PFSK-1 (cell line): Measurements from ENCODE around the gene C20orf173. TPM values are rescaled to one million over a fixed set of nuclear protein-coding genes. Genes with fewer than 3 reads are reported as not detected.

Experiments used
- FOXP2 ChIP-seq: optimal IDR thresholded peaks from 2 replicates; pipeline ENCODE3; 2011; ENCODE audit warnings: borderline replicate concordance, control low read depth, inconsistent platforms; ENCODE audit not compliant: insufficient read depth; ENCODE audit errors: extremely low read length, extremely low read depth
- POLR2AphosphoS5 ChIP-seq: IDR thresholded peaks from 2 replicates; pipeline ENCODE4 v1.6.1; 2012; ENCODE audit warnings: low read depth, mild to moderate bottlenecking, control low read depth, low read length, moderate library complexity
- SIN3A ChIP-seq: IDR thresholded peaks from 2 replicates; pipeline ENCODE4 v1.6.1; 2012; ENCODE audit warnings: mild to moderate bottlenecking, low read length, moderate library complexity, borderline replicate concordance; ENCODE audit not compliant: insufficient read depth
- TAF1 ChIP-seq: IDR thresholded peaks from 2 replicates; pipeline ENCODE4 v1.6.1; 2012; ENCODE audit warnings: low read length, control low read depth, borderline replicate concordance; ENCODE audit not compliant: insufficient read depth
- polyA plus RNA-seq: library from polyadenylated mRNA; unstranded; fragments of >200 nt; gene quantifications from one replicate; pipeline ENCODE4 v1.2.1, GENCODE V29; 2012; ENCODE audit warnings: low read depth, missing spikeins; ENCODE audit not compliant: insufficient read length
- TF ChIP-seq, protein P1 (sequence below), 2 experiments: IDR thresholded peaks; 2 replicates each; pipeline versions ENCODE4 v1.6.1 to v1.8.0; 2011 to 2012; ENCODE audit warnings: low read depth in 2 of 2, low read length in 2 of 2, control low read depth in 1 of 2, inconsistent platforms in 1 of 2, mild to moderate bottlenecking in 1 of 2, moderate library complexity in 1 of 2; ENCODE audit not compliant: insufficient read depth in 1 of 2

Gene C20orf173, protein sequence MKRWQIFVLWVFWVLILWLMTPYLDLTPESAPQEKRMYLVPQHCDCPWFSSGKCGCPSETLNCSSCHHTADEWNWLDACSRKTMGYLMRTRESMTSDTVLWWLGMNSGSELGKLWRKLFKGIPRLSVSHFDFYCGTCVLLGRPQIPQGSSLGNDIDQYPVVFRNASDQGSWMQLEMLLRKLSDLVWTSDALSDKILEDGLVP
- not detected for polyA plus RNA-seq

DNA sequence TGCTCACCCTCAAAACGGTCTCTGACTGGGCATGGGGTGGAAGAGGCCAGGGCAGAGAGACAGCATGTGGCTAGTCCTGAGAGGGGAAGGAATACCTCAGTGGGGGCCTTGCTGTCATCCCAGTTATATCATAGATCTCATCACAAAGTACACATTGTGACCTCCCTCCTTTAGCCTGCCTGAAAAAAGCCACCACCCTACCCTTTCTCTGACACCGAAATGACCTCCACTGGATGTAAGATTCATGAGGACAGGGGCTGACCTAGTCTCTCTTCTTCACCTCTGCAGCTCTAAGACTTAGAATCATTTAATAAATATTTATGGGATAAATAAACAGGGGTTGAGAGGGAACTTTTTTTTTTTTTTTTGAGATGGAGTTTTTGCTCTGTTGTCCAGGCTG is at the start of gene C20orf173:
Gene C20orf173, minus strand, starts transcription at position 101 of the 400 bp plus-strand sequence. CDS start 279 bp downstream, outside the sequence.
- TF ChIP-seq POLR2AphosphoS5 = no peak
- TF ChIP-seq FOXP2 = no peak
- TF ChIP-seq, protein P1, sequence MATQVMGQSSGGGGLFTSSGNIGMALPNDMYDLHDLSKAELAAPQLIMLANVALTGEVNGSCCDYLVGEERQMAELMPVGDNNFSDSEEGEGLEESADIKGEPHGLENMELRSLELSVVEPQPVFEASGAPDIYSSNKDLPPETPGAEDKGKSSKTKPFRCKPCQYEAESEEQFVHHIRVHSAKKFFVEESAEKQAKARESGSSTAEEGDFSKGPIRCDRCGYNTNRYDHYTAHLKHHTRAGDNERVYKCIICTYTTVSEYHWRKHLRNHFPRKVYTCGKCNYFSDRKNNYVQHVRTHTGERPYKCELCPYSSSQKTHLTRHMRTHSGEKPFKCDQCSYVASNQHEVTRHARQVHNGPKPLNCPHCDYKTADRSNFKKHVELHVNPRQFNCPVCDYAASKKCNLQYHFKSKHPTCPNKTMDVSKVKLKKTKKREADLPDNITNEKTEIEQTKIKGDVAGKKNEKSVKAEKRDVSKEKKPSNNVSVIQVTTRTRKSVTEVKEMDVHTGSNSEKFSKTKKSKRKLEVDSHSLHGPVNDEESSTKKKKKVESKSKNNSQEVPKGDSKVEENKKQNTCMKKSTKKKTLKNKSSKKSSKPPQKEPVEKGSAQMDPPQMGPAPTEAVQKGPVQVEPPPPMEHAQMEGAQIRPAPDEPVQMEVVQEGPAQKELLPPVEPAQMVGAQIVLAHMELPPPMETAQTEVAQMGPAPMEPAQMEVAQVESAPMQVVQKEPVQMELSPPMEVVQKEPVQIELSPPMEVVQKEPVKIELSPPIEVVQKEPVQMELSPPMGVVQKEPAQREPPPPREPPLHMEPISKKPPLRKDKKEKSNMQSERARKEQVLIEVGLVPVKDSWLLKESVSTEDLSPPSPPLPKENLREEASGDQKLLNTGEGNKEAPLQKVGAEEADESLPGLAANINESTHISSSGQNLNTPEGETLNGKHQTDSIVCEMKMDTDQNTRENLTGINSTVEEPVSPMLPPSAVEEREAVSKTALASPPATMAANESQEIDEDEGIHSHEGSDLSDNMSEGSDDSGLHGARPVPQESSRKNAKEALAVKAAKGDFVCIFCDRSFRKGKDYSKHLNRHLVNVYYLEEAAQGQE (IDR thresholded peaks at IDR 0.05; ENCODE audit: insufficient read depth in 1 of 2, low read depth in 2 of 2, low read length in 2 of 2) = no peak
- TF ChIP-seq TAF1 = no peak
- TF ChIP-seq SIN3A = no peak

DNA sequence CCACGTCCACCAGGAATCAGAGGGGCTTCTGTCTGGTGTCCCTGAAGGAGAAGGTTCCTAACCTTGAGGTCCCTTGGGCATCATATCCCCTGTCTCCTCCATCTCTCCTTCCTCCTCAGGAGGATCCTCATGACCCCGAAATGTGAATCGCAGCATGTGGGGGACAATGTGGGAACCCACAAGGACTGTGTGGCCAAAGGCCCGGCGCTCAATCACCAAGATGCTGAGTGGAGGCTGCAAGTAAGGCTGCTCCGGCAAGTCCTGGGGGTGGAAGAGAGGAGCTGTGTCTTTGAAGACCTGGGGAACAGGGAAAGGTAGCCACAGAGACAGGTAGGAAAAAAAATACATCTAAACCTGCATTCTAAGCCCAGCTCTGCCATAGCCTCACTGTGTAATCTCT is 49.7 kb upstream of the C20orf173 start:
- TF ChIP-seq, protein P1 (IDR thresholded peaks at IDR 0.05; ENCODE audit: insufficient read depth in 1 of 2, low read depth in 2 of 2, low read length in 2 of 2) = no peak
- TF ChIP-seq TAF1 (no peak), POLR2AphosphoS5 (no peak), SIN3A (no peak), FOXP2 (no peak)

DNA sequence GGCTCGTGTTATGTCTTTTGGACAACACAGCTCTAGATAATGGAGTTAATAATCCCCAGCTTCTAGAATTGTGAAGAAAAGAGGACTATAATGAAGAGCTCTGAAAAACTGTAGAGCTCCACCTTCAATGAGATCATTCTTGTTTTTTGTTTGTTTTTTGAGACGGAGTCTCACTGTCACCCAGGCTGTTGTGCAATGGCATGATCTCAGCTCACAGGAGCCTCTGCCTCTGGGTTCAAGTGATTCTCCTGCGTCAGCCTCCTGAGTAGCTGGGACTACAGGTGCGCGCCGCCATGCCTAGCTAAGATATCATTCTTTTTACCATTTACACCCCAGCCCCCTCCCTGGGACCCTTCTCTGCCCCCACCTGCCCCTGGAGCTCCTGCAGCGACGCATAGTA is 49.0 kb upstream of the C20orf173 start:
- TF ChIP-seq SIN3A (no peak), POLR2AphosphoS5 (no peak), FOXP2 (no peak), TAF1 (no peak)
- TF ChIP-seq, protein P1 (IDR thresholded peaks at IDR 0.05; ENCODE audit: insufficient read depth in 1 of 2, low read depth in 2 of 2, low read length in 2 of 2) = no peak

DNA sequence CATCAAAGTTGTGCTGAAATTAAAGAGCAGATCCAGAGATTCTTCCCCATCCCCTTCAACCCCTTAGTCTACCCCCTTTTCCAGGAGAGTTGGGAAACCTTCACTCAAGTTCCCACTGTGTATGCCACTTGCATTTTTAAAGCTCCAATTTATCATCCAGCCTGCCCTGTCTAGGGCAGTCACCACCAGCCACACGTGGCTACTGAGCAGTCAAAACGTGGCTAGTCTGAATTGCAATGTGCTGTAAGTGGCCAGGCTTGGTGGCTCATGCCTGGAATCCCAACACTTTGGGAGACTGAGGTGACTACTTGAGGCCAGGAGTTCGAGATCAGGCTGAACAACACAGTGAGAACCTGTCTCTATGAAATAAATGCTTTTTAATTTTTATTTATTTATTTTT is 47.4 kb upstream of the C20orf173 start:
- no peak for TF ChIP-seq TAF1
- no peak for TF ChIP-seq SIN3A
- TF ChIP-seq POLR2AphosphoS5 = no peak
- TF ChIP-seq, protein P1 (IDR thresholded peaks at IDR 0.05; ENCODE audit: insufficient read depth in 1 of 2, low read depth in 2 of 2, low read length in 2 of 2) = no peak
- TF ChIP-seq FOXP2 = no peak
